GM21737 (cell line): ENCODE measurements around the gene AP1M1.

Source experiments
- ATAC-seq: cut with Tn5 transposase; IDR thresholded peaks from one replicate; pipeline ENCODE4 v1.9.1; 2021; ENCODE audit warnings: mild to moderate bottlenecking, moderate library complexity; ENCODE audit not compliant: unreplicated experiment

Gene AP1M1

DNA sequence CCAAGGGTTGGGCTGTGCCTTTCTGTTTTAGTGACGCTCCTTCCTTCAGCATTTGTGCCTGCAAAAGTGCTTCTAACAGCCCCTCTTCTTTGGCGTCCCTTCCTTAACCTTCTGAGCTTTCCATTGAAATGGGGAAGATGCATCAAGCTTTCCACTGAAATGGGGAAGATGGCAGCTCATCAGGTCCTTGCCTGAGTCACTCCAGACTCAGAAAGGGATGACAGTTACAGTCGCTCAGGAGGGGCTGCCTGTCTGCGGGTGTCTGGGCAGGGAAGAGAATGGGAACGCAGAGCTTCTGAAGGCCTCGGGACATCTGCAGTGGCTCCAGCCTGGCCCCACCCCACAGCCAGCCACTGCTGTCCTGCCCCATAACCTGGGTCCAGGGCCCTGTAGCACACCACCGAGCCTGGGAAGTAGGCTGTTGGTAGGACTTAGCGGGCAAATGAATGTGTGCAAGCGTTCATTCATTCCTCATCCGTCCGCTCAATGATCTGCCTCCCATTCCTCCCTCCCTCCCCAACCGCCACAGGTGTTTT lies 9.8 kb downstream of the AP1M1 start:
- no peak for ATAC-seq

- no peak for ATAC-seq
Measured at GRCh38 chr19:16208064-16208759, 10.5 kb downstream of the AP1M1 start.

GRCh38 chr19:16208847-16209665 lies 11.3 kb downstream of the AP1M1 start:
- no peak for ATAC-seq

- ATAC-seq: no peak
Measured at GRCh38 chr19:16210168-16210567, 12.5 kb downstream of the AP1M1 start.

DNA sequence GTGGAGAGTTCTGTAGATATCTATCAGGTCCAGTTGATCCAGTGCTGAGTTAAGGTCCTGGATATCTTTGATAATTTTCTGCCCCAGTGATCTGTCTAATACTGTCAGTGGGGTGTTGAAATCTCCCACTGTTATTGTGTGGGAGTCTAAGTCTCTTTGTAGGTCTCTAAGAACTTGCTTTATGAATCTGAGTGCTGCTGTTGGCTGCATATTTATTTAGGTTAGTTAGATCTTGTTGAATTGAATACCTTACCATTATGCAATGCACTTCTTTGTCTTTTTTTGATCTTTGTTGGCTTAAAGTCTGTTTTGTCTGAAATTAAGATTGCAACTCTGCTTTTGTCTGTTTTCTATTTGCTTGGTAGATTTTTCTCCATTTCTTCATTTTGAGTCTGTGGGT lies 15.4 kb downstream of the AP1M1 start:
- no peak for ATAC-seq

DNA sequence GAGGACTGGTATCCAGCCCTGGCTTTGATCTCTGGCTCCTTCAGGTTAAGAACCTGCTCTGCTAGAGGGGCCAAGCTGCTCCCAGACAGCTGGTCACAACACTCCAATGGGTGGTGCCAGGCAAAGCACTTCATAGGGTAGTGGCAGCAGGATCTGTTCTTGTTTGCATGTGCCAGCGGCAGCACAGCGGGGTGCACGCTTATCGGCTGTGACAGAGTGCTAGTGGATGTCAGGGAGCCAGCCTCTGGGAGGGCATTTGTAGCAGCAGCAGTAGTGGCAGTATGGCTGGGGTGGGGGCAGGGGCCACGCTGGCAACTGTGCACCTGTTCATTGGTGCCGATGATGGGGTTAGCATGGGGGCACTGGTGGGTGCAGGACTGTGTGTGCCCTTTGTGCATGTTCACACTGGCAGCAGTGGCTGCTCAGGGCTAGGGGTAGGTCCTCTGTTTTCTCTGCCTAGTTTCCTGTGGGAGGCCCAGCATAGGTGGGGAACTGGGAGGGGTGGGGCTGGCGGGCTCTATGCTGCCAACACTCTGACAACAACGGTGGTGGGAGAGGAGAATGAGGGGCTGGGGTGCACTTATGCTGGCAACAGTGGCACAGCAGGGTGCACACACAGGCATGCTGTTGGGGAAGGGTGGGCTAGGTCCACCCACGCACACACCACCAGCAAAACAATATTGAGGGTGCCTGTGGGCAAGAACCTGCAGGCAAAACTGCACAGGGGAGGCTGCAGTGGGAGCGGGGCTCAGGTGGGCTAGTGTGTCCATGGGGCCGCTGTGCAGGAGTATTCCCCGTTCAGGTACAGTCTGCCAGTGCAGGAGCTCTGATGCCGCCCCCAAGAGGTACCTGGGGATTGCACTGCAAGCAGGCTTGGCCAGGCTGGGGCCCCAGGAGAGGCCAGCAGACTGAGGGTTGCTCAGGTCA lies 19.3 kb downstream of the AP1M1 start:
- ATAC-seq: no peak

GRCh38 chr19:16217716-16218451 lies 20.2 kb downstream of the AP1M1 start:
- ATAC-seq: no peak

GRCh38 chr19:16218851-16219250 lies 21.1 kb downstream of the AP1M1 start:
- no peak for ATAC-seq

GRCh38 chr19:16222806-16223205 lies 25.1 kb downstream of the AP1M1 start:
- ATAC-seq: no peak

DNA sequence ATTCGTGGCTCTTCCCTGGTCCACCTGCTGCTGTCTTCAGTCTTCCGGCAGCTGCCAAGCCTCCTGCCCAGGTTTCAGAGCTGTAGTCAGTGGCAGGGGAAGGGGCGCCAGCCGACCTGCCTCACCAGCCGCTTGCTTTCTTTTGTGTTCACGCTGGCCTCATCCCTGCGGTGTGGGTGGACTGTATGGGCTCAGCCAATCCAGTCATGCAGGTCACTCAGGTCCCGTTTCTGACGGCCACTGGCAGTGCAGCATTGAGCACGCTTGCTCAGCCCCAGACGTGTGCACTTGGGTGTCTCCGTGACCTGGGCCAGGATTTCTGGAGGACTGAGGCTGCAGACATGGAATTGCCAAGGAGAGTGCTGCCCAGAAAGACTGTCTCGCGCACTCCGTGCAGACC lies 26.0 kb downstream of the AP1M1 start:
- ATAC-seq: no peak

- ATAC-seq: no peak
Measured at GRCh38 chr19:16224293-16225045, 26.8 kb downstream of the AP1M1 start.

DNA sequence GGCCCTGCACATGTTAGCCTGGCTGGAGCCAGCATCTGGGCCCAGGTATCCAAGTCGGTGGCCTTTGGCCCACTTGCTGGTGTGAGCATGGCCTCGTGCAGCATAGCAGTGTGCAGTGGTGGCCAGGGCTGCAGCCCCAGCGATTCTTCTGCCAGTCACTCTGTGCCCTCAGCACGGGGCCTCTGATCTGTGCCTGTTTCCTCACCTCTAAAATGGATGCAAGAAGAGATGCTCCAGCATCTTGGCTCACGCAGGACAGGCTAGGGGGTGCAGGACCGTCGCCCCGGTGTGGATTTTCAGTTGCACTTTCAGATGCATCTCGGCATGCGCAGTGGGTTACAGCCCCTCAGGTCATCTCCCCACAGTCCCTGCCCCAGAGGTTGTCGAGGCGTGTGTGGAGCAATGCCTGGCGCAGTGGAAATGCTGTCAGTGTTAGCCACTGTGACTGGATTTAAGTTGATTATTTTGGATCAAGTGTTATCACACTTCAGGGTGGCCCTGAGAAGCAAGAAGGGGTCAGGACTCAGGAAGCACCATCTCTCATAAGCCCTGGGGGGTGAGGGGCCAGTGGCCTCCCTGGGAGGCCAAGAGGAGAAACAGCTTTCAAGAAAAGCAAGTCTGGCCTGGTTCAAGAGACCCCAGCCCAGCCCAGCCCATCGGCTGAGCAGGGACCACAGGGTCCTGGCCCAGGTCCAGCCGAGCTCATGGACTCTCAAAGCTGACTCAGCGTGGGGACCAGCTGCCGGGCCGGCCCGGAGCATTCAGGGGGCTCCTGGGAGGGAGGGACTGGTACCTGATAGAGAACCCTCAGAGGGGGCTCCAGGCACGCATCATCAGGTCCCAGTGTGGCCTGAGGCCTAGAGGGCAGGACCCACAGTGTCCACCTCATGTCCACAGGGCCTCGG lies 27.8 kb downstream of the AP1M1 start:
- no peak for ATAC-seq

DNA sequence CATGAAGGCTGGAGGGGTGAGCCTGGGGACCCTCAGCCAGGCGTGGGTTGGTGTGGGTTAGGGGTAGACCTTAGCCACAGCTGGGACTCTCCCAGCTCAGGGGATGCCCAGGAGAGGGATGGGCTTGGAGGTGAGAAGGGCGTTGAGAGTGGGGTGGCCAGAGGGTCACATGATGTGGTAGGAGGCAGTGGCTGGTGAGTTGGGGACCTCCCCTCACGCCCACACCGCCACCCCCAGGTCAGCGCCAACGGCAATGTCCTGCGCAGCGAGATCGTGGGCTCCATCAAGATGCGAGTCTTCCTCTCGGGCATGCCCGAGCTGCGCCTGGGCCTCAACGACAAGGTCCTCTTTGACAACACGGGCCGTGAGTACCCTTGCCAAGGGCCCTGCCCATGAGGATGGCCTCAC lies 28.5 kb downstream of the AP1M1 start:
- ATAC-seq: no peak

DNA sequence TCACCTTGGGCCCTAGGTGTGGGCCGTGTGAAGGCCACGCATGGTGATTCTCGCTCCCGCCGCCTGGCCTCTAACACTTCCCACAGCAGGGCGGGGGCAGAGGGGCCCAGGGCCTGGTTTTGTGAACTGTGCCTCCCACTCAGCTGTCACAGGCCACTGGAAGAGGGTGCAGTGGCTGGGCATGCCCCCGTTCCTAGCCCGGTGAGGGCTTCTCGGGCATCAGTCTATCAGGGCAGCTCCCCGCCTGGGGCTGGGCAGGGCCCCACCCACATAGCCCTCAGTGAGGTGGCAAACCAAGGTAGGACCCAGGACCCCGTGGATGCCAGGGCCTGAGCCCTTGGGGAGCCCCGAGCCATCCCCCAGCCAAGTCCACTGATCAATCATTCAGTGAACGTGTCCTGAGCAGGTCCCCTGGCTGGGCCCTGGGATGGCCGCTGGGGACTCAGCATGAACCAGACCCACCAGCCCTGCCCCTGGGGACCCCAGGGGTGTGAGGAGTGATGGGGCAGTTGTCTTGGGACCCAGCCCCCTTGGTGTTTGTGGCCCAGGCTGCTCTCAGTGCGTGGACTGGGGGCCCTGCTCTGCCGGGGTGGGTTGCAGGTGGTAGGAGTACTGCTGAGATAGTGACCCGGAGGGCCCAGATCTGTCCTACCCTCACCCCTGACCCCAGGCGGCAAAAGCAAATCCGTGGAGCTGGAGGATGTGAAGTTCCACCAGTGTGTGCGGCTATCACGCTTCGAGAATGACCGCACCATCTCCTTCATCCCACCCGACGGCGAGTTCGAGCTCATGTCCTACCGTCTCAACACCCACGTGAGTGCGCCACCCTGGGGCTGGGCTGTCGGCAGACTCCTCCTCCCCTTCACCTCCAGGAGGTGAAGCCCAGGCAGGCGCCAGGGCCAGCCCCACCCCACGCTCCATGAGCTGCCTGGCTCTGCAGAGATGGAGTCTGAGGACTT lies 29.4 kb downstream of the AP1M1 start:
- ATAC-seq: no peak

DNA sequence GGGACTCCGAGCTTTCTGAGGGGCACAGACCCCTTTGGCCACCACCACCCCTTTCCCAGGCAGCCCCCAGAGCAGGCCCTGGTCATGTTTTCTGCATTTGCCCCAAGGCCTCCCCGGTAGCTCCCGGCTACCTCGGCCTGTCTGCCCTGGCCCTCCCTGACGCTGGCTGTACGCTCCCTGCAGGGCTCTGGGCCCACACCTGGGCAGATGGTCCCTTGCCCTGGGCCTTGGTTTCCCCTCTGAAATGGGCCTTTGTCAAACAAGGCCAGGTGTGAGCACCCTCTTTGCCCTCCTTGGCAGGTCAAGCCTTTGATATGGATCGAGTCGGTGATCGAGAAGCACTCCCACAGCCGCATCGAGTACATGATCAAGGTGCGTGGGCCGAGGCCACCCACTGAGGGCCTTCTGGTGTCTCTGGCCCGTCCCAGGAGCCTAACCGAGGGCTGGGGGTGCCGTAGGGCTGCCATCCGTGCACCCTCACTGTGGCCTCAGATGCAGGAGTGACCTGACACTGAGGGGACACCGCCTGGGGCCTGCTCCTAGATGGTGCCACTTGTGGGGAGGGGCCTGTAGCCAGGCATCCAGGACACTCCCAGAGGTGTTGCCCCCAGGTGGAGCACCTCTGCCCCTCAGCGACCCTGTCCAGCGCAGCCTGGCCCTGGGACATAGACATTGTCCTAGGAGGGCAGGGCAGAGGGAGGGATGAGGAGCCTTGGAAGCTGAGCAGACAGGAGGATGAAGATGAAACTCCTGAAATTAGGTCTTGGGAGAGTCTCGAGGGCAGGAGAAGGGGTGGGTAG lies 30.3 kb downstream of the AP1M1 start:
- ATAC-seq: no peak

DNA sequence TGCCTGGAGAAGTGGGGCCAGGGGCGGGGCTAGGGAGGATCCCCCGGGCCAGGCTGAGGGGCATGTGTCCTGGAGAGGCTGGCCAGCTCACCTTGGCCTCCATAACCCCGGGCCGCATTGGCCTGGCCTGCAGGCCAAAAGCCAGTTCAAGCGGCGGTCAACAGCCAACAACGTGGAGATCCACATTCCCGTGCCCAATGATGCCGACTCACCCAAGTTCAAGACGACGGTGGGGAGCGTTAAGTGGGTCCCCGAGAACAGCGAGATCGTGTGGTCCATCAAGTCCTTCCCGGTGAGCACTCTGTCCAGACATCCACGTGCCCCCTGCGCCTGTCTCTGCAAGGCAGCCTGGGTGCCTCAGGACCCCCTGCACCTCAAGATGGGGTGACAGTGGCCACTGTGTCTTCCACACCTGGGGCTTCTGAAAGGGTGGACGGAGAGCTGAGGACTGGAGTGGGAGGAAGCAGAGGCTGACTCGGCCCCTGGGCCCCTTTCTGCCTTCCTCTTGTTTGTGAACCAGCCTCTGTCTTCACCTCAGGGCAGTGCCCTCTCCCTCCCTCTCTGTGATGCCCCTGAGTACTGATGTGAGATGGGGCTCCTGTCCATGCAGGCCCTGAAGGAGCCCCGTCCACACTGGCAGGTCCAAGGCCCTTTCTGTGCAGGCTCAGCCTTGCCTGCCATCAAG lies 31.1 kb downstream of the AP1M1 start:
- ATAC-seq: no peak
